Eye (tissue), 1 donor: Measurements from ENCODE around the gene CACNA1I.

Experiments used
- DNase-seq: peaks from one replicate; pipeline ENCODE4 v3.0.0-alpha.2; 2015

The CACNA1I gene

DNA sequence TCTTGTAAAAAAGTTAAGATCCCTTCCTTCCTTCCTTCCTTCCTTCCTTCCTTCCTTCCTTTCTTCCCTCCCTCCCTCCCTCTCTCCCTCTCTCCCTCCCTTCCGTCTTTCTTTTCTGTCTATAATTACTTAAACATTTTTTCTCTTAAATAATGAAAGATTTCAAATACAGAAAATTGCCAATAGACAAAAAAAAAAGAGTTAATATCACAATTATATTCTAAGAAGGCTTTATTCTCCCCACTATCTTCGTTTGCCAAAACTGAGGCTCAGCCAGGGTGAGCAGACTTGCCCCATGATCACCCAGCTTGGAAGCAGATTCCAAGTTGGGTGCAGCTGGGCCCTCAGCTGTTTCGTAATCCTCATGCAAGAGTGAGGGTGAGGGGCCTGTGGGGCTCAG lies 327 bp upstream of the CACNA1I start:
- no peak for DNase-seq

DNA sequence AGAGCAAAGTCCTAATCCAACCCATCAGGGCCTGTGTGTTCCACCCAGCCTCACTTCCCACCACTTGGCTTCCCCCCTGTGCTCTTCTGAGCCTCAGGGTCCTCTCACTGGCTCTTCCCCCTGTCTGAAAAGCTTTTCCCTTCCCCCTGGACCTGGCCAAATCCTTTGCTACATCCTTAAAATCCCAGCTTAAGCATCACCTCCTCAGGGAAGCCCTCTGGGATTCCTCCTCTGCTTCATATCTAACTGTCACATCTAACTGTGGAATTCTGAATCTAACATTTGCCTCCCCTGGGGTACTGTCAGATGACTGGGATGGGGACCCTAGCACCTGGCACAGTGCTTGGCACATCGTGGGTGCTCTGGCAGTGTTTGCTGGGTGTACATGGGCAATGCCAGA lies 985 bp downstream of the CACNA1I start:
- no peak for DNase-seq

DNA sequence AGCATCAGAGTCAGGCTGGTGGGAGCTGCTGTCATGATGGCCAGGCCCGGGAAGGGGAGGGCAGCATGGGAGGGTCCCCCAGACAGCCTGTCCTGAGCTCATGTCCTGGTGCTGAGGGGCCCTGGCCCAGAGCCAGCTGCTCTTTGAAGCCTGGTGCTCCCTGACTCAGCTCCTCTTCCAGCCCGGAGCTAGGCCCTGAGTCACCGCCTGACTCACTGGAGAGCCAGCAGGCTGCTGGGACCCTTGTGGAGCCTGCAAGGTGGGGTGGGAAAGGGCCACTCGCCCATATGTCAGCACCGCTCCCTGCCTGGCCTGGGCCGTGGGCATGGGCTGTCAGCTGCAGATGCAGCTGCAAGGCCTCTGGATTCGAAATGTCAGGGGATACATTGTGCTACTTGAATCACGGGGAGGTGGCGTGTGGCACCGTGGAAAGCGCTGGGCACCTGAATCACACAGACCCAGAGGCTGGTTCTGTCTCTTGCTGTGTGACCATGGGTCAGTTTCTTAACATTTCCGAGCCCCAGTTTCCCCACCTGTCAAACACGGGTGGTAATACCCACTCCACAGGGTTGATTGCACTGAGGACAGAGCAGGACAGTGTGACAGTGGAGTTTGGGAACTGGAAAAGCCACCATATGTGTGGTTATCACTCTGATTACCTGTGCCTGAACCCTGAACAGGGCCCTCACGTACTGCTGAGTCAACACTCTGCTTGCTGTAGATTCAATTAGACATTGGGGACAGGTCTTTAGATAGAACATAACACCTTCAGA lies 4.4 kb downstream of the CACNA1I start:
- no peak for DNase-seq

DNA sequence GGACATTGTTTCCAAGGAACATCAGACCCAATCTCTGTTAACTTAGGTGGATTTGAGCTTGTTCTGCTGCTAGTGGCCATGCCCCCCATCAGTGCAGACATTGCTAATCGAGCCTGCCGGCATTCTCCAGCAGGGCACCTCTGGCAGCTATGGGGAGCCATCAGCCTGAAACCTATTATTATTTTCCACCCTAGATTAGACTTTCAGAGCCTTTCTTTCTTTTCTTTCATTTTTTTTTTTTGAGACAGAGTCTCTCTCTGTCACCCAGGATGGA lies 4.9 kb downstream of the CACNA1I start:
- DNase-seq, result no peak

DNA sequence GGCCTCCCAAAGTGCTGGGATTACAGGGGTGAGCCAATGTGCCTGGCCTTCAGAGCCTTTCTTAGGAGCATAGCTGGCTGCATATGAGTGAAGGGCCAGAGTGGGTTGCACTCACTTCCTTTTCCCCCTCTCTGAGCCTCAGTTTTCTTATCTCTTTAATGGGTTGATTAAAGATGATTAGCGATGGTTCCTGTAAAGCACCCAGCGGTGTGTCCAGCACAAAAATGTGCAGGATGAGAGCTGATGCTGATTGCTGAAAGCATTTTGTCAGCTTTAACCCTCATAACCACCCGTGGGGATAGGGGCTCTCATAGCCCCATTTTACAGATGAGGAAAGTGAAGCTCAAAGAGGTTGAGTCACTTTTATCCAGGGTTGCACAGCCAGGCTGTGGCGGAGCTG lies 5.5 kb downstream of the CACNA1I start:
- no peak for DNase-seq

DNA sequence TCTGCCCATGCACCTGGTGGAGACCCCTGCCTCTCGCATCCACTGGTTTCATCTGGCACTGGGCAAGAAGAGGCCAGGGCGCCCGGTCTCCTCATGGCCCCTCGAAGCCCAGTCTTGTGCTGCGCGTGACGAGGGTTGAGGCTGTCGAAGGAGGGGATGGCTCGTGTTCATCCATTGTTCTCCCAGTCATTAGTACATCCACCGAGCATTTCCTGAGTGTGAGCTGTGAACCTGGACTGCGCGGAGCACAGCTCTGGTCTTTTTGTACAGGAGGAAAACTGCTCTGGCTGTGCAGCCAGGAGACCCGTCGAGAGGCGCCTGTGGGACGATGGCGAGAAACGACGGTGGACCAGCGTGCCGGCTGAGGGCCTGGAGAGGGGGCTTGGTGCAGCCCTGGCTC lies 6.8 kb downstream of the CACNA1I start:
- DNase-seq, result no peak

DNA sequence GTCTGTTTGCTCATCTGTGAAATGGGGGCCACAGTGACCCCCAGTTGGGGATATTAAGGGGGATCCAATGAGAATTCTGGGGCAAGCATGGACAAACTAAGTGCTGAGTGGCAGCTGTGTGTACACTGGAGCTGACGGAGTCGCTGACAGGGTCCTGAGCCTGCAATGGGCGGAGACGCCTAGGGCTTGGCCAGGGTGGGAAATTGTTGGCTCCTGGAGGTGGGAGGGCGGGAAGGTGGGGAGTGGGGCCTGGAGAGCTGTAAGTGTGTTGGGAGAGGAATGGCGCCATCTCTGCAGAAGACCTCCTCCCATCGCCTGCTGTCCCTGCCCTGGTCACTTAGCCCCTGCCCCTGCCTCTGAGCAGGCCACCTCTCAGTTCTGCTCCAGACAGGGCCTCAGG lies 7.3 kb downstream of the CACNA1I start:
- no peak for DNase-seq

DNA sequence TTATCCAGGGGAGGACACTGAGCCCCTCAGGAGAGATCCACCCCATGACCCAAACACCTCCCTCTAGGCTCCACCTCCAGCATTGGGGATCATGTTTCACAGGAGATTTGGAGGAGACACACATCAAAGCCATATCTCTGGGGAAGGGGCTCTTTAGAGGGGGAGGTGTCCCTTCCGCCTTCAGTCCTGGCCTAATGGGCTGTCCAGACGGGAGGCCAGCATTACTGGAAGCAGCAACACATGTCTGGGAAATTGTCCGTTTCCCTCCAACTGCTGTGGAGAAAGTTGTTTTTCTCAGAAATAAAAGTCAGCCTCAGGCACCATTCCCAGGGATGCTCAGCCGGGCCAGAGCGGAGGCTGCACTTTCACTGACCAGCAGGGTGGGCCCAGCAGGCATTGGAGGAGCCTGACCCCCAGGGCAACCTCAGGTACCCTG lies 9.5 kb downstream of the CACNA1I start:
- DNase-seq, result no peak

DNA sequence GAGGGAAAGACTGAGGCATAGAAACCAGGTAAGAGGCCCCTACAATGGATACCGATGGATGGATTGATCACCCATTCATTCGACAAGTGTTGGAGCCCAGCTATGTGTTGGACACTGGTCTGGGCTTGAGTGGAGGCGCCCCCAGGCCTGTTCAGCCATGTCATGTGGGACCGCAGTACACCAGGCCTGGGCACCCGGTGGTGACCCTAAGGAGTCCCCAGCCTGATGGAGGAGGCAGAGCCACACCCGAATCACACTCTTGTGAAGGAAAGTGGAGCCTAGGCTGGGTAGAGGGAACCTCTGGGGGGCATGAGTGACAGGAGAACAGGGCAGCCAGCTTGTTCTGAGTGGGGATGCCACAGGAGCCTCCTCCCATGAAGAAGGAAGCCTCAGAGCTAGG lies 10.2 kb downstream of the CACNA1I start:
- DNase-seq, result no peak

DNA sequence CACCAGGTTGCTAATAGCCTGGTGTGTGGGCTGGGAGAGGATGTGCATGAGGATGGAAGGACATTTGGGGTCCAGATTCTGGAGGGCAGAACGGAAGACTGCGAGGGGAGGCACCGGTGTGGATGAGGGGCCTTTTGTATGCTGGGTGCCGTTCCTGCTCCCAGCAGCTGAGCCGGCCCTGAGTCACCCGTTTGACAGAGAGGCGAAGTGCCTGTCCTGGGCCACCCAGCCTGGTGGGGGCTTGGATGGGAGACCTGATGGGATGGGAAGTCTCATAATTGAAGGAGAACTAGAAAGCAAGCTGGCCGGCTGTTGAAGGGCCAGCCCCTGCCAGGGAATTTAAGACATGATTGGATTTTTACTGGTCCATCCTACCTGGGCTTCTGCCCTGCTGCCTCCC lies 10.8 kb downstream of the CACNA1I start:
- no peak for DNase-seq

DNA sequence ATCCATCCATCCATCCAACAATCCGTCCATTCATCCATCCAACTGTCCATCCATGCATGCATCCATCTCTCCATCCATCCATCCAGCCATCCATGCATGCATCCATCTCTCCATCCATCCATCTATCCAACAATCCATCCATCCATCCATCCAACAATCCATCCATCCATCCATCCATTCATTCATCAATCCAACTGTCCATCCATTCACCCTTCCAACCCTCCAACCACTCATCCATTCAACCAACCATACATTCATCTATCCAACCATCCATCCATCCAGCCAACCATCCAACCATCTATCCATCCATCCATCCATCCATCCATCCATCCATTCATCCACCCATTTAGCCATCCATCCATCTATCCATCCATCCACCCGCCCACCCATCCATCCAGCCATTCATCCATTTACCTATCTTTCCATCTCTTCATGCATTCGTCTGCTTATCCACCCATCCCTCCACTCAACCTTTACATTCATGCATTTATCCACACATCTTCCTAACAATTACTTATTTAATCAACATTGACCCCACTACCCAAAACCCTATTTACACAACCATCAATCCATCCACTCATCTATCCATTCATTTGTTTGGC lies 12.6 kb downstream of the CACNA1I start:
- DNase-seq, result no peak

DNA sequence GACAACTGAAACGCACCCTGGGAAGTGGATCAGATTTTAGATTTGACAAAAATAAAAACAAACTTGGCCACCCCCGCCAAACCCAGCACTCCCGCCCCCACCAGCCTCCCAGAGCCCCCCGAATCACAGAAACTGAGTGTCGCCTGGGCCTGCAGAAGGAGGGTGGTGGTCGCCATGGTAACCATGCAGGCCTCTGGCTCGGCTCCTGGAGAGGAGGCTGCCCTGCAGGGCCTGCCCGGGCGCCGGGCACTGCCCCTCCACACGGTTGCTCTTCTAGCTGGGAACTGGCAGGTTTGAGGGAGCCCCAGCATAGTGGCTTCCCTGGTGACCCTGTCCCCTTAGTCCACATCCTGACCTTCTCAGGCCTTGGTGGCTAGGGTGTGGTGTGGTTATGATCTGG lies 19.3 kb downstream of the CACNA1I start:
- no peak for DNase-seq

DNA sequence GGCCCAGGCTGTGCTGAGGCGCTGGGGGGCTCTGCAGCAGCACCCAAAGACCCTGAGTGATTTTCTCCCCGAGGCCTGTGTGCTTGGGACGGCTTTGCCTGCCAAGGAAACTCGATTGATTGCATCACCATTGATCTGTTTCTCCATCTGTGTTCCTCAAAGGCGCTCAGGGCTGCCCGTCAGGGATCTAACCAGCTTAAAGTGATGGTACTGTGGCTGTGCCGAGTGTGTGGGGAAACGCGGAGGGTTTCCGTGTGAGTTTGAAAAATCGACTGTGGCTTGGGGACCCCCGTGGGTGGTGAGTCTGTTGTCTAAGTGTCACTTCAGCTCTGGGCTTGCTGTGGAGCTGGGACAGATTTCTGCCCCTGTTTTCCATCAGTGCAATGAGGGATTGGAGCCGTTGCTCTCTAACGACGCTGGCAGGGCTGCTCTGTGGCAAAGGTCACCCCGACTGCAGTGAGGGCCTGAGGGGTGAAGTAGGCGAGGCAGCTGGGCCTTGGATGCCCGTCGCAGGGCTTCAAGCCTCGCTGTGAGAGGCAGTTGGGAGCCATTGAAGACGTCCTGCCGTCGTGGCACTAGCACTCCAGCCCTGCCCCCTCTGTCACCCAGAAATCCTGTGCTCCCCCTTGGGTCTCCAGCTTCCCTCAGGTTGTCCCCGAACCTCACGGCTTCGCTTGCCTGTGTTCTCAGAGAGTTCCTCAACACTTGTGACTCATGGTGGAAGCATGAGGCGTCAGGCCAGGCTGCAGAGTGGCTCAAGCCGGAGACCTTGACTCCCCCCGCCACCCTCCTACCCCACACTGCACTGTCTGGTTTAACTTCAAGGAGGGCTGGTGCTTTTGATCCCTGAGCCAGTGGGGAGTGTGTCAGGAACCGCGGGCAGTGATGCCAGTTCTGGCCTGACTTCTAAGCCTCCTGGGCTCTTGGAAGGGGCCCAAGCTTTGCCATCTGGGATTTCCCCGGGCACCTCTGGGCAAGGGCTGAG lies 21.8 kb downstream of the CACNA1I start:
- peak; percentile 69 for DNase-seq

DNA sequence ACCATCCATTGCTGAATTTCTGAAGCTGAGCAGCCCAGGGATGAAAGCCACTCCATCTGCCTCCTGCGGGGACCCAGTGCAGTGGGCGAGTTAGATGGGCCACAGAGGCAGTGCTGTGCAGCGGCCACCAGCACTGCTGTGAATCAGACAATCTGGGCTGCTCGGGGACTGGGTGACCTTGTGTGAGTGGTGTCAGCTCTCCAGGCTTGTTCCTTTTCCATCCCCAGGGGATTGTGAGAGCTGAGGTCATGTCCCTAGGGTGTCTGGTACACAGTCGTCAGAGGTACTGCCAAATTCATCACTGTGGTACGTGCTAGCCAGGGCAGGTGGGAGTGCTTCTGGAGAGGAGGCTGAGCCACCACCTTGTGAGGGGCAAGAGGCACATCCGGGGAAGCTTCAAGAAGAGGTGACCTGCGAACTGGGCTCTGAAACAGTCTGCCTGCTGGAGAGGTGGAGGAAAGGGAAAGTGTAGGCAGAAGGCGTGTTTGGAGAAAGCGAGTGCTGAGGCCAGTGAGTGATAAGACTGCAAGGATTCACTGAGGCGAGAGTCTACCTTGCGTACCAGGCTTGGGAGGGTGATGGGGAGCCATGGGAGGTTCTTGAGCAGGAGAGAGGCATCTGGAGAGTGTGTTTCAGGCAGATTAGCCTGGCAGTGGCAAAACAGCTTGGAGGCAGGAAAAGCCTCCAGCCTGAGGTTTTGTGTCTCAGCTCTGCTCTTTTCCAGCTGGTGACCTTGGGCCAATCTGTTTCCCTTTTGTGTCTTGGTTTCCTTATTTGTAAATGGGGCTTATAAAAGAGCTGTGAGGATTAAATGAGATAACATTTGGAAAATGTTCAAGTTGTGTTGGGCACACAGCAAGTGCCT lies 22.7 kb downstream of the CACNA1I start:
- DNase-seq, result no peak

DNA sequence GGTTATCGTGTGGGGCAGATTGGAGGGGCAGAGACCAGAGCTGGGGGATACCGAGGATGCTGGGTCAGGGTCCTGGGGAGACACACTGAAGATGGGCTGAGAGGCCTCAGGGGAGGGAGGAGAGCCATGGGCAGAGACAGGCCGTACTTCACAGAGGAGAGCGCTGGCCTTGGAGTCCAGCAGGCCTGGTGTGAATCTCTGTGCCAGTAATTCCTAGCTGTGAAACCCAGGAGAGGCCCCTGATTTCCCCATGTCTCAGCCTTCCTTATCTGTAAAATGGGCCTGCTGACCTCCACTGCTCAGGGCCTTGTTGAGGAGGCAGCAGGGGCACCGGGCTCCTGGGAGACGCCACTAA lies 23.4 kb downstream of the CACNA1I start:
- no peak for DNase-seq

DNA sequence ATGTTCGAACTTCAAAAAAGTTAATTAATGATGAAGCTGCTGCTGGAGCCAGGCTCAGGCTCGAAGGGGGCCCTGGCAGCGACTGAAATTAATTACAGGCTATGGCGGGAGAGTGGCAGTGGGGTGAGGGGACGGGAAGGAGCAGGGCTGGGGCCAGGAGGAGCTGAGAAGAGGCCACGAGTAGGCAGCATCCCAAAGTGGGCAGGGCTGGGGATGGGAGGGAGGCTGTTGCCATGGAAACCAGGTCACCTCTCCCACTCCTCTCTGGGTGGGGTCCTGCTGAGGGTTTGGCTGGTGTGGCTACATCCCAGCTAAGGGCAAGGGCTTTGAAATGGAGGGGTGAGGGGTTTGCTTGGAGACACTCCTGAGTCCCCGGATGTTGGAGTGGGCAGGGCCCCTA lies 23.9 kb downstream of the CACNA1I start:
- no peak for DNase-seq

DNA sequence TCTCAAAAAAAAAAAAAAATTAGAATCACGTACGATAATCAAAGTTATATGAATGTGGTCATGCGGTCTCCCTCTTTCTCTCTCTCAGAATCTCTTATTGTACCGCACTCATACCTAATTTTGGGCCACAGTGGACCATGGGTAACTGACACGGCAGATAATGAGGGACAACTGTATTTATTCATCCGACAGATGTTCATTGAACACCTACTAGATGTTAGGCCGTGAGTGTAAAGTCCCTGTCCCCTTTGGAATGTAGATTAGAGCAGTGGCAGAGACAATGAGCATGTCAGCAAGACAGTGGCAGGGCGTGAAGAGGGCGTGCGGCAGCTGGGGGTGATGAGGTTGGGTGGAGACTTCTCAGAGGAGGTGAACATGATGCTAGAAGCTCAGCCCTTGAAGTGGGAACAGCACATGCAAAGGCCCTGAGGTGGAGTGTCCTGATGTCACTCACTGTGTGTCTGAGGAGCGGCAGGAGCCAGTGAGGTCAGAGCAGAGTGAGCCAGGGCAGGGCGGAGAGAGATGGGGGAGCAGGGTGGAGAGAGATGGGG lies 25.1 kb downstream of the CACNA1I start:
- DNase-seq, result no peak

DNA sequence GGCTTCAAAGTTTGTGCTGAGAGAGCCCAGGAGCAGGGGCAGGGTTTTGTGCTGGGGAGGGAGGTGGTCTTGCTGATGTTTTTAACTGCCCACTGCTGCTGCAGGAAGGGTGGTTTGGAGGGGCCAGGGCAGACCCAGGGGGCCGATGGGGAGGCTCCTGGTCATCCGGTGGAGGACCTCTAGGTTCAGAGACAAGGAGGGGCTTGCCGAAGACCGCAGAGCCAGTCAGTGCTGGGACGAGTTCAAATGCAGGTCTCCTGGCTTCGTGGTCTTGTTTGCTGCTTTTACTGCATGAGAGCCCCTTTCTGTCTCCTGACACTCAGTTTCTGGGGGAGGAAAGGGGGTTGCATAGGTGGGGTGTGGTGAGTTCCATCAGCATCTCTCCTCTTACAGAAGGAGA lies 26.0 kb downstream of the CACNA1I start:
- DNase-seq, result no peak

DNA sequence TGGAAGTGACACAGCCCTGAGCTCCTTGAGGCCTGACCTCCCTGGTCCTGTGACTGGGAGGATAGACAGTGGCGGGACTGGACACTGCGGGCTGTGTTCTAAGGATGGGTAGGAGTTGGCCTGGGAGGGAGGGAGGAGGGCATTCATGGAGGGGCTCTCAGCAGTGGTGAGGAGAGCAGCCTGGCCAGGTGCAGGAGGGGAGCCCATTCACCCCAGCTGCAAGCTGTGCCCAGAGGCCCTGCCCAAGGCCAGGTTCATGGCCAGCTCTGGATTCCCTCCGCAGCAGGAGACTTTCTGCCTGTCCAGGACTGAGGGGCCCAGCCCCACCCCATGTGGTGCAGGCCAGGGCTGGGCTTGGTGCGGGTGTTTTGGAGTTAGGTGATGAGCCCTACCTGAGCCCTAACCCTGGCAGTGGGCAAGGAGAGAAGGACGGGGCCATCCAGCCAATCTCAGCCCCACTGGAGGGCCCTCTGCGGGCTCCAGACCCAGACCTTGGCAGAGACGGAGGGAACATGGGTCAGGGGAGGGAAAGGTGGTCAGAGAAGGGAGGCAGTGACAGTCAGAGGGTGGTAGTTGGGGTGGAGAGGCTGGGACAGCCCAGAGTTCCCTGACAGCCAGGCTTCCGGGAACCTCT lies 26.8 kb downstream of the CACNA1I start:
- DNase-seq, result no peak

DNA sequence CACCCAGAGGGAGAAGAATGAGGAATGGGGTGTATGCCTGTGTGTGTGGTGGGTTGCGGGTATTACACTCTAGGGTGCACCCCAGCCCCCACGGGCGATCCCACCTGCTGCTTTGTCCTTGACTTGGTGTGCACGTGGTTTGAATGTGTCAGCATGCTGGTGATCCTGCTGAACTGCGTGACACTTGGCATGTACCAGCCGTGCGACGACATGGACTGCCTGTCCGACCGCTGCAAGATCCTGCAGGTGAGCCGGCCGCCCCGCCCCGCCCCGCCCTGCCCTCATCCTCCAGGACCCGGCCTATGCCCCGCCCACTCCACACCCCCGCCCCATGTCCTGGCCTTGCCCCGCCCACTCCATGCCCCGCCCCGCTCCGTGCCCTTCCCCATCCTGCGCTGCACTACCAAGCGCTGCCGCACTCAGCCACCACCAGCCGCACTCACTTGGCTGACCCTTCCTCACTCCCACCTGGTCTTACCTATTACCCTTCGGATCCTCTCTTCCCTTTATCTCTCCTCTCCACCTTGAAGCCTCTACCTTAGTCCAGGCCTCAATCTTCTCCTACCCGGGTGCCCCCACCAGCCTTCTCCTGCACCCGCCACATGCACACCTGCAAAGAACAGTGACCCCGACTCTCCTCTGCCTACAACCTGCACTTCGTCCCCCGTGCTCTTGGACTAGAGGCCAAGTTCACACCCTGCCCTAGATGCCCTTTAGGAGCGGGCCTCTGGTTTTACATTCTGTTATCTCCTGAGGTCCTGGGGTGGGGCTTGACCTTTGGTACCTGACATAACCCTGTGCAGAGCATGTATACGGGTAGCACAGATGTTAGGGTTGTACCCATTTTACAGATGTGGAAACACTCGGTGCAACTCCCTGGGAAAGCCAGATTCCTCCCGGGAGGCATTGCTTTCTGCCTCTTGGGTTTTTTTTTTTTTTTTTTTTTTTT lies 27.7 kb downstream of the CACNA1I start:
- peak; percentile 61 for DNase-seq
